Stimulated activated CD8-positive, alpha-beta memory T cell treated with anti-CD3 and anti-CD28 coated beads, Interleukin-4, amount 100 ng/mL, for 1 hour (primary cell): ENCODE data around the gene WTAP.
"Not testable (repeated sequence)": the region's sequence is repeated elsewhere in the genome, so short reads cannot be mapped to it uniquely, and the experiment has no call there.

Source experiments
- DNase-seq, 2 donors: peaks; one replicate each; pipeline ENCODE4 v3.0.0-alpha.2; 2020; ENCODE audit warnings: low read depth in 2 of 2, low spot score in 1 of 2

Gene WTAP

DNA sequence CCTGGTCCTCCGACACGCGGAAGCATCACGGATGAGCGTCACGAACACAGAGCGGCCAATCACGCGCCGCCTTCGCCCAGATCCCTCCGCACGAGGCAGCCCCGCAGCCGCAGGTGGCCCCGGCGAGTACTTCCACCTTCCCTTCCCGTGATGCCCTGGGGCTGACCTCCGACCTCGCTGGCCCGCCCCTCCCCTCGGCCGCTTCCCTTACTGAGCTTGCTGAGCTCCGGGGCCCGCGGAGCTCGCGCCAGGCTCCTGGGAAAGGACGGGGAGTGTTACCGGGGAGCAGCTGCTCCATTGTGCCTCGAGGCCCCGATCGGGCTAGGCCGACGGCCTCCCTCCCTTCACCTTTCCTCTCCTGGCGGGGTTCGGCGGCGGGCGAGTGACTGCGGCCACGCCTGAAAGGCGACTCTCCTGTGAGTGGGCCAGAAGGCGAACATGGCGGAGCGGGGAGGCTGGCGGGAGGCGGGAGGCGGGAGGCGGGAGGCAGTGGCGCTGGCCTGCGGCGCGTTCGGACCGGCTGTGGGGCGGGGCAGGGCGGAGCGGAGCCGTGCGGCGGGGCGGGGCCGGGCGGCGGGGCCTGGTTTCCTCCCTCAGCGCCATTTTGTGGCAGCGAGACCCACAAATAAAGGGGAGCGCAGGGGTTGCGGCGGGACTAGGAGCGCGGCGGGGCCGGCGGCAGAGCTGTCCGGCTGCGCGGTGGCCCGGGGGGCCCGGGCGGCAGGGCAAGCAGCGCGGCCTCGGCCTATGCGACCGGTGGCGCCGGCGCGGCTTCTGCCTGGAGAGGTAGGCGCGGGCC, at the start of gene WTAP:
Gene WTAP, plus strand, starts transcription at position 589 of the 799 bp plus-strand sequence. CDS start 8,760 bp downstream, outside the sequence.
- peak; percentile 90 to 93 for DNase-seq

DNA sequence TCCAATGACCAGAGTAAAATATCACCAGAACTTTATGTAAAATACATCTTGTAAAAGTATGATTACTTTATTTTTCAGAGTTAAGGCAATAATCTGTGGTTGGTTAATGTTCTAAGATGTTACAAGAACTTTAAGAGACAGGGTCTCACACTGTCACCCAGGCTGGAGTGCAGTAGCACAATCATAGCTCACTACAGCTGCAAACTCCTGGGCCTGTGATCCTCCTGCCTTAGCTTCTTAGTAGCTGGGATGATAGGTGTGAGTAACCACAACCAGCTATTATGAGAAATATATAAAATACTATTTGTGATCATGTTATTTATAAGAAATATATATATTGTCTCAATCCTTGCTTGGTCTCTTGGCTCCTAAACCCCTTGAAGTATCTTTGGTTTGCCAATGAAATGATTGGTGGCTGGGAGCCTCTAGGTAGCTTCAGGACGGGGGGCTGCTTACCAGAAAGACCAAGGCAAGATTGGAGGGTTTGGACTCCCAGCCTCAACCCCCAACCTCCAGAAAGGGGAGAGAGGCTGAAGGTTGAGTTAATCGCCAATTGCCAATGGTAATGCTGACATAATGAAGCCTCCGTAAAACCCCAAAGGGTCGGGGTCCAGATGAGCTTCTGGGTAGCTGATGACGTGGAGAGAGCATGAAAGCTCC, 49.7 kb upstream of the WTAP start:
- no peak for DNase-seq

DNA sequence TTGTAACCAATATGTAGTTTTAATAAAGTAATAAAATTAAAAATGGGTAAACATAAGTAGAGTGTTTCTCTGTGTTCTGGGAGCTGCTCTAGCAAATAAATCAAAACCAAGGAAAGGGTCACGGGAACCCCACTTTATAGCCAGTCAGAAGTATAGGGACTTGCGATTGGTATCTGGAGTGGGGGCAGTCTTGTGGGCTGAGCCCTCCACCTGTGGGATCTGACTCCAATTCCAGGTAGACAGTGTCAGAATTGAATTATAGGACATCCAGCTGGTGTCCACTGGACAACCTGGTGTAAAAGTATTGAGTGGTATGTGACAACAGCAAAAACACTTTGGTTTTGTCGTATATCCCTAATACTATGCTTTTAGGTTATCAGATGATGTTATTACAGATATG, 48.7 kb upstream of the WTAP start:
- no peak for DNase-seq

GRCh38 chr6:159679091-159680077, 47.9 kb upstream of the WTAP start:
- DNase-seq, result no peak

GRCh38 chr6:159680104-159680503, 47.2 kb upstream of the WTAP start:
- no peak for DNase-seq

- no peak for DNase-seq
These were observed 46.0 kb upstream of the WTAP start for GRCh38 chr6:159681191-159681880.

DNA sequence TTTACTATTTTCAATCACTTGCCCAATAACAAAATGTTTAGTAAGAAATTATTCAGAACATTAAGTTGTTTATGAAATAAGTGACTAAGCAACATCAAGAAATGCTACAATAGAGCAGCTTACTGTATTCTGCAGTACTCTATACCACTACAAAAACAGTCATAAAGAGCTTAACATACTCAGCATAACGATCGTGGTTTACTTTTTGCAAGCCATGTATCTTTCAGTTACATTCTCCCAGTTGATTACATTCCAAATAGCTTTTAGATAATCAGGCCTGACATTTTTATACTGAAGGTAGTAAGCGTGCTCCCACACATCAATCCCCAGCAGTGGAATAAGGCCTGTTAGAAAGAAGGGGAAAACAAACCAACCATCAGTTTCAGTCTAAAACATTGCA, 45.0 kb upstream of the WTAP start:
- no peak for DNase-seq

DNA sequence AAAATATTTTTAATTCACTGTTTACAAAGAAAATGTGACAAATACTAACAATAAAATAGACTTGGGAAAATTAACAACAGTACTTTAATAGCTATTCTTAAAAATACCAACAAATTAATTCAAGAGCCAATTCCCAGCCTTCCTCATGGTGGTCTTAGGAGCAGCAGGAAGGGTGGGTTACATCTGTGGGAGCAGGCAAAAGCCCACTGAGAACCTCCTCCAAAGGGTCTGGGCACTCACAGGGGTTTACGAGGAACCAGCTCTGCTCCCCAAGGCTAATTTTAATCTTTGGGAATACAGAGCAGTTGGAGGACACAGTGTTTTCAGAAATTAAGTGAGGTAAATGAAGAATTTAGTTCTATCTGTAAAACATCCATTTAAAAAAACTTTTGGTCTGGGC, 44.5 kb upstream of the WTAP start:
- no peak for DNase-seq

- no peak for DNase-seq
These were observed 43.3 kb upstream of the WTAP start for GRCh38 chr6:159684013-159684304.

DNA sequence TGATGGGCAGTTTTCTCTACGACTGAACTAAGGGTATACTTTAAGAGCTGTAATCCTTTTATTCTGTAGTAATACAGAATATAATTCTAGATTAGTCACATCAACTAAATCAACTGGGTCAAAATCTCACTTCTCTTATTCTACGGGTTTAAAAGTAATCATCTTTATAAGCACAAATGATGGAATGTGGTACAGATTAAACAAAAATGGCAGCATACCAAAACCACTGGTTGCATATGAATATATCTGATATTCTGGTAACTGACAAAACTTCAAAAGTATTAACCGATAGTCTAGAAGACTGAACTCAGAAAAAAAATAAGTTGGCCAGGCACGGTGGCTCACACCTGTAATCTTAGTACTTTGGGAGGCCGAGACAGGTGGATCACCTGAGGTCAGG, 41.3 kb upstream of the WTAP start:
- no peak for DNase-seq

GRCh38 chr6:159686703-159687102, 40.6 kb upstream of the WTAP start:
- no peak for DNase-seq

GRCh38 chr6:159687341-159687740, 40.0 kb upstream of the WTAP start:
- DNase-seq, result no peak

- no peak for DNase-seq
These were observed 38.9 kb upstream of the WTAP start for GRCh38 chr6:159688266-159688905.

DNA sequence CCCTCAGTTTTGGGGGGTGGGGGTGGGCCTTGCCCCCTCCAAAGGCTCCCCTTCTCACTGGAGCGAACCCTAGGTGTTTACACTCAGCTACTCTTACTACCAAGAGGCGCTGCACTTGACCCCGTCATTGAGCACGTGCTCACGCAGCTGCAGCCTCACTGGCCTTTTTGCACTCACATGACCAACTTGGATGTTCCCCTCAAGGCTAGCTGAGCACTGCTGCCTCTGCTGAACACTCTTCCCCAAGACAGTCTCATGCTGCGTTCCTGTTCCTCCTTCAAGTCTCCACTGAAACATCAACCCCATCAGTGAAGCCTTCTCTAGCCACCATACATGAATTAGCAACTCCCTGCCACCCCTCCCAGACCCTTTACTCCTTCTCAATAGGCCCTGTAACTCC, 38.3 kb upstream of the WTAP start:
- no peak for DNase-seq

DNA sequence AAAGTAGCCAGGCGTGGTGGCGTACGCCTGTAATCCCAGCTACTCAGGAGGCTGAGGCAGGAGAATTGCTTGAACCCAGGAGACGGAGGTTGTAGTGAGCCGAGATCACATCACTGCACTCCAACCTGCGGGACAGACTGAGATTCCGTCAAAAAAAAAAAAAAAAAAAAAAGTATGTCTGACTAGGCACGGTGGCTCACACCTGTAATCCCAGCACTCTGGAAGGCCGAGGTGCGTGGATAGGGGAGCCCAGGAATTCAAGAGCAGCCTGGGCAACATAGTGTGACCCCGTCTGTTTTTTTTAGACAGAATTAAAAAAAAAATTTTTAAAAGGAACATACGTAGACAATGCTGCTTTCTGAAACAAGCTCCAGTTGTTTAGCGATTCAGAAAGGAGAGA, 37.2 kb upstream of the WTAP start:
- DNase-seq, result not testable (repeated sequence)

GRCh38 chr6:159691133-159691962, 36.0 kb upstream of the WTAP start:
- DNase-seq, result no peak

DNA sequence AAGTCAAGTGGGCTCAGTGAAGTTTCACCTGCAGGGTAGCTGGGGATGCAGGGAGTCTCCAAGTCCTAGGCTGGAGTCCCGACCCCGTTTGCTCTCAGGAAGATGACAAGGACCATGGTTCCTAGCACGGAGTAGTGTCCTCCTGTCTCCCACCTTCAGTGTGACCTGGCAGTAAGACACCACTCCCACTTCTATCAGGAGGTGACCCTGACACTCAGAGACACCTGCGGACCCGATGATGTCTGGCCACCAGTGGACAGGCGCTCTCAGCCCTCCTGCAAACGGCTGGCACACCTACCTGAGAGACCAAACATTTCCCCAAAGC, 35.4 kb upstream of the WTAP start:
- DNase-seq, result no peak

DNA sequence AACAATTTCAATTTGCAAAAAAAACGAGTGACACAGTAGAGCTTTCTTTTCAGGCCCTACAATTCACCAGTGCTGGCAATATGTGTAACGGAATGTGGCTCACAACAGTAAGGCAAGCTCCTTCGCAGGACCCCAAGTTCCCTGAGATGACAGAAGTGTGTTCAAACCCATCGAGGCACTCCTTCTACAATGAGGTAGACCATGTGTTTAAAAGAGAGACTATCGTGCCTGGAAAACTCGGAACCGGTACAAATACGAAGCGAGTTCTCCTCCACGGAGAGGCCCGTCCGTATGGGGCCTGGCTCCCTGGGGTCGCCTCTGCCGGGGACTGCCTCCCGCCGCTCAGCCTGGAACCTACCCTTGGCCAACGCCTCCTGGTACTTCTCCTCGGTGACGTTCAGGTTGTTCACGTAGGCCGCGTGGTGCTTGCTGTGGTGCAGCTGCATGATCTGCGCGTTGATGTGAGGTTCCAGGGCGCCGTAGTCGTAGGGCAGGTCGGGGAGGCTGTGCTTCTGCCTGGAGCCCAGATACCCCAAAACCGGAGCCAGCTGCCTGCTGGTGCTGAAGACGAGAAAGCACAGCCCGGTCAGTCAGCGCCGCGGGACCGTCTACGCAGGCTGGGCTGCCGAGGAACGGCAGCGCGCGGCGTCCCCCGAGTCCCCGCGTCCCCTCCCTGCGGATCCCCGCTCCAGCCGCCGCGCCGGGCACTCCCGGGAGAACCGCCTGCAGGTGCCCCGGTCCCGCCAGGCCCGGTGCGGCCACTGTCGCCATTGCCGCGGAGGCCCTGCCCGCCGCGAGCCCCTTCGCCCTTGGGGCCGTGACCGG, 34.8 kb upstream of the WTAP start:
- DNase-seq, result peak; percentile 17 to 27
